GM12873 (cell line): Measurements from ENCODE around the gene GALNT9.

Experiments
- TF ChIP-seq, protein P1 (sequence below): IDR thresholded peaks from 2 replicates; pipeline ENCODE4 v1.5.1; 2012; ENCODE audit warnings: low read depth, mild to moderate bottlenecking, moderate library complexity, low read length, control low read depth; ENCODE audit not compliant: insufficient read depth; ENCODE audit errors: missing control alignments

Gene GALNT9

DNA sequence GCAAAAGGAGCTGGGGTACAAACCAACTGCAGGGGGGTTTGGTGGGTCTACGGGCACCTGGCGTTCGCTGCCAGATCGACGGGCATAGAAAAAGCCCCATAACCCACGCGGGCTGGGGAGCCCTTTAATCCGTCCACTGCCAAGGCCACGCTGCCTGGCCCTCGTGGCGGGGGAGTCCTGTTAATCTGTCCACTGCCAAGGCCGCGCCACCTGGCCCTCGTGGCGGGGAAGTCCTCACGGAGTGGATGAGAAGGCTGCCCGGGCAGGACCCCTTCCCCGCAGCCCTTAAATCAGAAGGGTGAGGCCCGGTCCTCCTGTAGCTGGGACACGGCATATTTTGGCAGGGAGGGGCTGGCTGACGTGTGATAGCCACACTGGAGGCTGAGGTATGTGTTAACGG is 99.0 kb downstream of the GALNT9 start:
- TF ChIP-seq, protein P1, sequence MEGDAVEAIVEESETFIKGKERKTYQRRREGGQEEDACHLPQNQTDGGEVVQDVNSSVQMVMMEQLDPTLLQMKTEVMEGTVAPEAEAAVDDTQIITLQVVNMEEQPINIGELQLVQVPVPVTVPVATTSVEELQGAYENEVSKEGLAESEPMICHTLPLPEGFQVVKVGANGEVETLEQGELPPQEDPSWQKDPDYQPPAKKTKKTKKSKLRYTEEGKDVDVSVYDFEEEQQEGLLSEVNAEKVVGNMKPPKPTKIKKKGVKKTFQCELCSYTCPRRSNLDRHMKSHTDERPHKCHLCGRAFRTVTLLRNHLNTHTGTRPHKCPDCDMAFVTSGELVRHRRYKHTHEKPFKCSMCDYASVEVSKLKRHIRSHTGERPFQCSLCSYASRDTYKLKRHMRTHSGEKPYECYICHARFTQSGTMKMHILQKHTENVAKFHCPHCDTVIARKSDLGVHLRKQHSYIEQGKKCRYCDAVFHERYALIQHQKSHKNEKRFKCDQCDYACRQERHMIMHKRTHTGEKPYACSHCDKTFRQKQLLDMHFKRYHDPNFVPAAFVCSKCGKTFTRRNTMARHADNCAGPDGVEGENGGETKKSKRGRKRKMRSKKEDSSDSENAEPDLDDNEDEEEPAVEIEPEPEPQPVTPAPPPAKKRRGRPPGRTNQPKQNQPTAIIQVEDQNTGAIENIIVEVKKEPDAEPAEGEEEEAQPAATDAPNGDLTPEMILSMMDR, result no peak

DNA sequence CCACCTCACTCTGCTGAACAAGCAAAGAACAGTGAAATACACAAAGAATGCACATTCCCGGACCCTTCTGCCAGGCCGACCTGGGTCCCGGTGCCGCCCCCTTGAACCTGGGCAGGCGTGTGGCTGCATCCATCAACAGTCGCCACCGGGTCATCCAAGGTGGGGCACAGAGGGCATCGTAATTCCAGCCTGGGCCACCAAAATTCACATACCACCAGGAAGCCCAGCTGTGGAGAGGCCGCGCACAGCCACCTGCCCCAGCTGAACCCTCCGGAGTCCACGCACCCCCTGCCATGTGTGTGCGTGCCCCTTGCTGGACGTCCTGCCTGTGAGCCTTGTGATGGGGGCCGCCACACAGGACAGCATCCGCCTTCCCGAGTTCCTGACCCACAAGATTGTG is 99.5 kb downstream of the GALNT9 start:
- TF ChIP-seq, protein P1, result no peak

DNA sequence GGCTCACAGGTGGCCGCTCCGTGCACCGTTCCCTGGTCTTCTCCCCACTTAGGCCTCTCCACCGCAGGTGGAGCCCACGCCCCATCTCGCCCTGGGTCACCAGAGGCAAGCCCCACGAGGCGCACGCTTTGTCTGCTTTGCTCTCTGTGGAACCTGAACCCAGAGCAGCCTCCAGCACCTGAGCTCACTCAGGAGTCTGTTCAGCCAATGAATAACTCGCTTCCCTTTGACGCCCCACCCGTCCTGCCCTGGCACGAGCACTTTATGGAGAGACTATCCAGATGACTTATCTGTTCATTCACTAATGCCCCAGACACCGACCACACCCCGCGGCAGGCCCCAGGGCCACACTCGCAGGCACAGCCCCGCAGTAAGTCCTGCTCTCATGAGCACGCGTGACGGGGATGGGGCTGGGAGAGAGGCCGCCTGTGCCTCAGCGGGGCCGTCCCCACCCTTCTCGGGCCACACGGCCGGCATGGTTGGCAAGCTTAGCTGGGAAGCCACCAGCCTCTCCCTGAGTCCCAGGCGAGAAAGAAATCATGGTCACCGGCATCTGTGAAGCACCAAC is 100.1 kb downstream of the GALNT9 start:
- TF ChIP-seq, protein P1, result no peak

DNA sequence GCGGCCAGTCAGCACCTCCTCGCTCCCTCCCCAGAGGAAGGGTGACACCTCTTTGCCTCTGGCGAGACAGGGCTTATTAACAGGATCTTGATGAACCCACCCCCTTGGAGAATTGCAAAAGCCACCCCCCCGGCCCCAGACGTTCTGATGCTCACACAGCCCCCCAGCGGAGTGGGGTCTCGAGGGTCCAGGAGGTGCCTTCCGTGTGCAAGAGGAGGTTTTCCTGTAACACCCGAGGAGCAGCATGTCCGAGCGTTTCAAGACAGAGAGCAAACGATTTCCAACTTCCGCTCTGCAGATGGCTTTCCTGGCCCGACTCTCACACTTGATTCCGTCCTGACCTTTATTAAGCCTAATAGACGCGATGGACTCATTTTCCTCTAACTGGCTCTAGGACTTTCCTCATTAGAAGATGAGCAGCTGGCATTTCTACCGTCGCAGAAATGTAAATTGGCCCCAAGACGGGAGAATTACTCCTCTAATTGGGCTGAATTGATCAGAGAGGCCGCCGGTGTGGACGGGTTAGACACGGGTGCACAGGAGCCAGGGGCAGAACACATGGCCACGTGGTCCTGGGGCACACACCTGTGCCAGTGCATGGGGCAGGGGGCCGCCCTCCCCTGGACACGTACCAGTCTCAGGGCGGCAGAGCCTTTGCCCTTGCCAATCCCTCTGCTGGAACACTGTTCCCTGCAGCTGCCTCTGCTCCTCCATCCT is 100.8 kb downstream of the GALNT9 start:
- TF ChIP-seq, protein P1, result no peak

DNA sequence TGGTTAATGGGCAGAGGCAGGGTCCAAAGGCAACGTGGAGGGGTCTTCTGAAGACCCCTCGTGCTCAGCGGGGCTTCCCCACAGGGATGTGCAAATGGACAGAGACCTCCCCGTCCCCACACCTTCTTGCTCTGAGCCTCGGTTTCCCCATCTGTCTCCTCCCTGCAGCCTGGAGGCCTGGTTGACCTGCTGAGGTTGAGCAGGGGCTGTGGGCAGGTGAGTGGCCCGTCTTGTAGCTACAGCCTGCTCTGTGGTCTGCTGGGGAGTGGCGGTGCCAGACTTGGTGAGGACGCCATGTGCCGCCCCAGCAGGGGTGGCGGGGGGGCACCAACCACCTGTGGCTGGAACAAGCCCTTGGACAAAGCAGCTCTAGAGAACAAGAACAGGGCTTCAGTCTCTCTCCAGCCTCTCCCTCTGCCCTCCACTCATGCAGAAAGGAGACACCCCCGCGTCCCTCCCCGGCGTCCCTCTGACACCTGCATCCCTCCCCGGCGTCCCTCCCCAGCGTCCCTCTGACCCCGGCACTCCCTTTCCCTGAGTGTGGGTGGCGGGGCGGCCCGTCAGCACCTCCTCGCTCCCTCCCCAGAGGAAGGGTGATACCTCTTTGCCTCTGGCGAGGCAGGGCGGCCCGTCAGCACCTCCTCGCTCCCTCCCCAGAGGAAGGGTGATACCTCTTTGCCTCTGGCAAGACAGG is 101.5 kb downstream of the GALNT9 start:
- TF ChIP-seq, protein P1, result no peak

DNA sequence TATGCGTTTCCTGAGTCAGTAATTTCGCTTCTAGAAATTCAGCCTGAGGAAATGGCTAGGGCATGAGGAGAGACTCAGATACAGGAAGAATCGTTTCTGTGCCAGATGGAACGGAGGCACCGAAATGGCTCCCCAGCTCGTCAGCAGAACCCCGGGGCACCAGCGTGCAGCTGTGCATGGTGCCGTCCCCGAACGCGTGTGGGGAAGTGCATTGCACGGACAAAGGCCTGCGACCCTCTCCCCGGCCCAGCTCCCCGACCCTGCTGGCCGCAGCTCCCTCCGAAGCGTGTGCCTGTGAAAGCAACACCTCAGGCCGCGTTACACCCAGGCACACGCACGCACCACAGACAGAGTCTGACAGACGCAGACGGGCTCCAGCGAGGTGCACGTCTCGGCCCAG is 102.3 kb downstream of the GALNT9 start:
- TF ChIP-seq, protein P1, result no peak

DNA sequence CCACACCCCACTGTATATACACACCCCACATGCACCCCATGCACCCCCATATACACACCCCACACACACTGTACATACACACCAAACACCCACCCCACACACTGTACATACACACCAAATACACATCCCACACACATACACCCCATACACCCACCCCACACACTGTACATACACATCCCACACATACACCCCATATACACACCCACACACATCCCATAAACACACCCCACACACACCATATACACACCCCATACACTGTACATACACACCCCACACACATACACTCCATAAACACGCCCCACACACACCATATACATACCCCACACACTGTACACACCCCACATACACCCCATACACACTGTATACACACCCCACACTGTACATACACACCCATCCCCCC is 102.8 kb downstream of the GALNT9 start:
- TF ChIP-seq, protein P1, result no peak
